OCI-M1 (cell line): Measurements from ENCODE around the gene NOP9.
A peak's percentile ranks its signal among the peaks of the same experiment; 100 is the strongest.

Source experiments
- DNase-seq: peaks from one replicate; lab custom pipeline; 2025; lab: John Stamatoyannopoulos, UW

The NOP9 gene

DNA sequence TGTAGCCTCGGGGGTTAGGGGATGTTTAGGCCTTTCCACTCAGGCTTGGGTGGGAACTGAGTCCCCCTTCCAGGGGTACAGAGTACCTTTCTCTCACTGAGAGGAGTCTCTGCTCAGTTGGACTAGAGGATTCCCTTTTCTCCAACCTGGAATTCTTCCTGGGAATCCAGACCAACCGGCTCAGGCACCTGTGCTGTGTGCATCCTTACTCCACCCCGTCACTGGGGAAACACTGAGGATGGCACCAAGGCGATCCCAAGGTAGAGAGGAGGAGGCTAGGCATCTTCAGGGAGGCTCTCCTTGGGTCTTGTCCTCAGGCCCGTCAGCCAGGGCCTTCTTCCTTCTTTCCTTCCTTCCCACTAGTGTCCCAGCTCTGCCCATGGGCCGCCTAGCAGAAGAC is 35.8 kb upstream of the NOP9 start:
- DNase-seq, result no peak

DNA sequence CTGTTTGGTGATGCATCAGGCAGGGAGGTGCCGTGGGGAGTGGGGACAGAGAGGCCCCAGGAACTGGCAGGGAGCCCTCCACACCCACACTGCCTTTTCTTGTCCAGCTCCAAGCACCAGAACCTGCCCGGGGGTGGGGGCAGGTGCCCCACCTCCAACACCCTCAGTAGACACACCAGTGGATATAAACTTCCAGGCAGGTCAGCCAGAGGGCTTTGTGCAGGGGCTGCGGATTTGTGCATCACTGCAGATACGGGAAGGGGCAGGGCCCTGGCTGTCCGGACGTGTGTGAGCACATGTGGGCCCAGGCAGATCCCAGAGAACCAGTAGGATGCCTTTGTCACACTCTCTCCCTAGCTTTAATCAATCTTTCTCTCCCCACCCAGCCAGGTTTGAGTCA is 35.4 kb upstream of the NOP9 start:
- DNase-seq, result no peak

- no peak for DNase-seq
Observed at GRCh38 chr14:24266344-24267244, 33.1 kb upstream of the NOP9 start.

DNA sequence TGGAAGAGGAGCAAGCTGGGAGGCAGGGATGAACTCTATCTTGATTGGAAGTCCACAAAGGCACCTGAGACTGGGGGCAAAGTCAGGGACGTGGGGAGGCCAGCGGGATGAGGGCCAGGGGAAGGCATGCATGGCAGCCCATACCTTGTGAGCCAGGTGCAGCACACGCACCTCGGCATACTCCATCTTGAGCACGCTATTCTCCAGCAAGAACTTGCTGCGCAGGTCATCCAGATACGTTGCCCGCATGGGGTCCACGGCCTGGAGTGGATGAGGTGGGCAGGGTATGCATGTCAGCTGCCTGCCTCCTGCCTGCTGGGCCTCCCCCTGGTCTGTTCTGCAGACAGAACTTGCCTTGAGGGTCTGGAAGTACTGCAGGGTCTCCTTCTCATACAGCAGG is 32.1 kb upstream of the NOP9 start:
- DNase-seq, result no peak

- no peak for DNase-seq
Observed at GRCh38 chr14:24268225-24268624, 31.4 kb upstream of the NOP9 start.

GRCh38 chr14:24269368-24269767 is 30.3 kb upstream of the NOP9 start:
- DNase-seq, result no peak

DNA sequence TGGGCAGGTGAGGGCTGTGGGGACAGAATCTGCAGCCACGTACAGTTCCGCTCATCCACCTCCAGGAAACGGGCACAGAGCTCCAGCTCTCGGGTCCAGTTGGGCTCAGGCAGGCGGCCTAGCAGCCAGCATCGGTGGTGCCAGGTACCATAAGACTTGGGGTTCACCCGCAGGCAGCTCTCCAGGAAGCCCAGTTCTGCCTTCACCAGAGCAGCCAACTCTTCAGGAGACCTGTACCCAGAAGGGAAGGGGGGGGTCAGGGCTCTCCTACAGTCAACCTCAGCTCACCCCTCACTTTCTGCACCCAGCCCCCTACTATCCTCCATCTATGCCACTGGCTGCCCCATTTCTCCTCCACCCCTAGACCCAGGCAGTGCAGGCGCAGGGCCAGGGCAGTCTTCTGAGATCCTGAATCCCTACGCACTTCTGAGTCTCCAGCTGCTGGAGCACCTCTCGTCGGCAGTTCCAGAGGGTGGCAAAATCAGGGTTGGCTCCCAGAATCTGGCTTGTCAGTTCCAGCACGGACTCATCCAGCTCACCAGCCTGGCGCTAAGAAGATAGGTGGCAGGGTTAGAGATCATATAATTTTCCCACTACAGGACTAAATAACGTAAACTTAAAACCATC is 29.6 kb upstream of the NOP9 start:
- no peak for DNase-seq

DNA sequence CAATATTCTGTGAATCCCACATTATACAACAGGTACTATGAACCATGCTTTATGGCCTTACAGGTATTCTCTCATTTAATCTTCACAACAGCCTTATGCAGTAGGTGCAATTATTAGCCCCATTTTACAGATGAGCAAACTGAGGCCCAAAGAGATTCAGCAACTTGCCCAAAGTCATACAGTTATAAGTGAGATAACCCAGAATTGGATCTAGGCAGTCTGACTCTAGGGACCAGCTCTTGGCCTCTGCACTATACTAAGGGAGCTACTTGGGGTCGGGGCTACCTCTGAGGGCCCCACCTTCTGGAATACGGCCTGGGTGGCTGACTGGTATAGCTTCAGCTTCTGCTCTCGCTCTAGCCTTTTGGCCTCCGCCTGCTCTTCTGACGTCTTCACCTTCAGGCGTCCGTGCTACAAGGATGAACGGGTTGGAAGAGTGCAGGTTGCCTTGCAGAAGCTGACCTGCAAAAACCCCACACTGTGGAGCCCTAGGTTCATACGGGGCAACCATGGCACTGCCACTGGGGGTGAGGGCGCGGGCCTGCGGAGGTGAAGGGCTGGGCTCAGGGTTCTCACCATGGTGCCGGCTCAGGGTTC is 29.0 kb upstream of the NOP9 start:
- peak; percentile 40 for DNase-seq

GRCh38 chr14:24271134-24271833 is 28.4 kb upstream of the NOP9 start, which contains the start of gene RABGGTA:
Gene RABGGTA, minus strand, starts transcription at chr14:24271597. Its CDS starts 482 bp downstream, at chr14:24271115.
- peak; percentile 91 for DNase-seq

- no peak for DNase-seq
Observed at GRCh38 chr14:24271834-24272263, 27.8 kb upstream of the NOP9 start.

GRCh38 chr14:24272467-24272866 is 27.2 kb upstream of the NOP9 start:
- DNase-seq, result no peak

- peak; percentile 36 for DNase-seq
Observed at GRCh38 chr14:24273422-24273998, 26.1 kb upstream of the NOP9 start.

GRCh38 chr14:24274101-24274543 is 25.5 kb upstream of the NOP9 start:
- DNase-seq, result peak; percentile 31

DNA sequence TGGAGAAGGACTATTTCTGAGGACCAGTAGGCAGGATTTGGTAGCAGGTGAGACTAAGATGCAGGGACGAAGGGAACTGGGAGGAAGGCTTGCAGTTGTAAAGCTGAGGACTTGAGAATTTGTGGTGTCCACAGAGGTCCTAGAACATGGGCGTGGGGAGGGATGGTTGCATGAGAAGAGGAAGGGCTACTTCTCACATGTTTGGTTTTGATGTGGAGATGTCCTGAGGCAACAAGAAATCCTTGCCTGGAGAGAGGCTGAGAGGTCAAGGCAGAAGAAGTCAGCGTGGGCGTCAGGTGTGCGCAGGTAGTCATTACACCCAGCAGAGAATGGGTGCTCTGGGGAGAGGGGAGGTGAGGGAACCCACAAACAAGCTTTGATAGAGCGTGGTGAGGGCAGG is 22.6 kb upstream of the NOP9 start:
- DNase-seq, result no peak

GRCh38 chr14:24277606-24278321 is 21.9 kb upstream of the NOP9 start:
- peak; percentile 85 for DNase-seq

- DNase-seq, result peak; percentile 30
Observed at GRCh38 chr14:24278424-24278823, 21.2 kb upstream of the NOP9 start.

DNA sequence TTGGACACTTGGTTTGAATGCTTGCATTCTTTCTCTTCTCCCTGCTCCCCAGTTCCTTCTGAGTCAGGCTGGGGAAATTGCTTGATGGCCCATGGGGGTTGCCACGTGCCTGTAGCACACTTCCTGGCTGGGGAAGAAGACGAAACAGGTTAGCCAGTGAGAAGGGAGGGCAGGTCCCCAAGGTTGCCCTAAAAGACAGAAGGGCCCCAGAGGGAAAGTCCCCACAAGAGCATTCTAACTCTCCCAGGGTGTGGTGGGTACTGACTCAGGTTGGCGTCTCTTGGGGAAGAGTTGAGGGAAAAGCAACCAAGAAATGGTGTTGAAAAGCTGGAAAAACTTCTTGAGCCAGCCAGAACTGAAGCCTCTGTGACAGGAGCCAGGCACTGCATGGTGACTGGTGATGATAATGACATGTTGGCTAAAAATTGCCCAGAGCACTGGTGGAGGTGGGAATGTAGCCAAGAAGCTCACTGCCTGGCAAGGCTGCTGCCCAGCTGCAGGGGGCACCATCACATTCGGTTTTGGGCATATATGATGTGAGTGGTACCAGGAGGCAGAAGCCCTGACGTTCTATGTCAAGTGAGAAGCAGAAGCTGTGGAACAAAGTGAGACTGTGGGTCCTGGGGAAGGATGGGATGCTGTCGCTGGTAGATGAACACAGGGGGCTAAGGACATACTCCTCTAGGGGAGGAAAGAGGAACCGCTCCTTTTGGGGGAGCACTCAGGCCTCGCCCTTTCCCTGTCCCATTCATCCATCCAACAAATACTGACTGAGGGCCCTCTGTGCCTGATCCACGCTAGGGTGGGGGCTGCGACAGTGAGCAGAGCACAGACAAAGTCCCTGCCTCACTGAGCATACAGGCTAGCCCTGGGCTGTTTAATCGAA is 20.1 kb upstream of the NOP9 start:
- no peak for DNase-seq

DNA sequence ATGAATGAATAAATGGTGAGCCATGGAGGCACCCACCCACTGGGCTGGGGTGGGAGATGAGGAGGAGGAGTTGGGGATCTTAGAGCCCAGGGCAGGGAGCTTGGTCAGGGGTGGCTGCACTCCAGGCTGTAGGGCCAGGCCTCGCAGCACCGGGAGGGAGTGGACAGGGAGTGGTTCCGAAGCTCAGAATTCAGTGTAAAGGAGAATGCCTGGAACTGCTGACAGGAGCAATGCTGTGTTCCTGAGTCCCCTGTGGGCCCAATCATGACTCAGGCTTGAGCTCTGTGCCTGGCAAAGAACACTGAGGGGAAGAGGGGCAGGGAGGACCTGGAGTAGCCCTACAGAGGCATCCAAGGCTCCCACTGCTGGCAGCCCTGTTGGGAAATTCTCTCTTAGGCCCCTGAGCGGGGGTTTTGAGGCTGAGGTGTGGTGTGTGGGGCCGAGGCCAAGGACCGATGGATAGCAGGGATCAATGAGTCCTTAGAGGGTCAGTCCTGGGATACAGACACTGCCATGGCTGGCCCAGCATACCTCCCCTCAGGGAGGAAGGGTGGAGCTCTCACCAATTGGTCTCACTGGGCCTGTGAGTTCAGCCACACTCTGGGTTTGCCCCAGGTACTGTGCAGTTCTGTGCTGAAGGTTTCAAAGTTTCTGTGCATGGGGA is 18.7 kb upstream of the NOP9 start:
- no peak for DNase-seq

DNA sequence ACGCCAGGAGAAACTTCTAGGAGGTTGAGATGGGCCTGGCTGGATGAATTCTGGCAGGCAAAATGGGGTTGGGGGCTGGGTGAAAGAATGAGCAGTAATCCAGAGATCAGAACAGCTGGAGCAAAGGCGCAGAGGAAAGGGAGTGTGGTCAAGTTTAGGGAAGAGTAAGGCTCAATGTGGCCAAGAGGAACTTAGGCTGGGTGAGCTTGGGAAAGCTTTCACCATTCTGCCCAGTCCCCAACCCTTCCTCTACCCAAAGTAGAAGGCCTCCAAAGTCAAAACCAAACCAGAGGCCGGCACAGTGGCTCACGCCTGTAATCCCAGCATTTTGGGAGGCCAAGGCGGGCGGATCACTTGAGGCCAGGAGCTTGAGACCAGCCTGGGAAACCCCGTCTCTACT is 18.0 kb upstream of the NOP9 start:
- no peak for DNase-seq

GRCh38 chr14:24282736-24283135 is 16.9 kb upstream of the NOP9 start:
- no peak for DNase-seq
